WTC11 (cell line): ENCODE results near the gene BRI3BP.

Source experiments
- ETV6 ChIP-seq: sonication (generic); formaldehyde crosslinking; IDR thresholded peaks from 2 replicates; pipeline ENCODE4 v1.8.1; 2022; ENCODE audit warnings: mild to moderate bottlenecking, missing genetic modification reagents
- GRHL2 ChIP-seq: fragments of 250-450 bp; sonication (Bioruptor Pico); IDR thresholded peaks from 2 replicates; pipeline ENCODE4 v1.8.0; 2022; ENCODE audit warnings: mild to moderate bottlenecking, moderate library complexity; ENCODE audit not compliant: insufficient replicate concordance, severe bottlenecking
- NR2C2 ChIP-seq: sonication (generic); formaldehyde crosslinking; IDR thresholded peaks from 2 replicates; pipeline ENCODE4 v1.8.0; 2022; ENCODE audit warnings: mild to moderate bottlenecking, missing genetic modification reagents
- OVOL2 ChIP-seq: fragments of 250-450 bp; sonication (Bioruptor Pico); IDR thresholded peaks from 2 replicates; pipeline ENCODE4 v1.9.0; 2021; ENCODE audit warnings: mild to moderate bottlenecking, borderline replicate concordance
- TF ChIP-seq, protein P1 (sequence below): fragments of 200-600 bp; IDR thresholded peaks from 2 replicates; pipeline ENCODE4 v1.8.0; 2022; ENCODE audit warnings: antibody characterized with exemption
- TF ChIP-seq, protein P2 (sequence below): sonication (generic); formaldehyde crosslinking; IDR thresholded peaks from 2 replicates; pipeline ENCODE4 v1.8.1; 2023; ENCODE audit warnings: mild to moderate bottlenecking, missing genetic modification reagents, moderate library complexity
- TF ChIP-seq, protein P3 (sequence below): fragments of 250-450 bp; sonication (Bioruptor Pico); IDR thresholded peaks from 2 replicates; pipeline ENCODE4 v1.9.0; 2021; ENCODE audit warnings: mild to moderate bottlenecking, borderline replicate concordance
- TF ChIP-seq, protein P4 (sequence below): sonication (generic); formaldehyde crosslinking; IDR thresholded peaks from 2 replicates; pipeline ENCODE4 v1.8.1; 2022; ENCODE audit warnings: low read depth, missing genetic modification reagents, borderline replicate concordance
- TF ChIP-seq, protein P5 (sequence below): fragments of 250-450 bp; sonication (Bioruptor Pico); IDR thresholded peaks from 2 replicates; pipeline ENCODE4 v2.1.2; 2022; ENCODE audit warnings: mild to moderate bottlenecking, moderate library complexity
- TF ChIP-seq, protein P6 (sequence below): sonication (generic); formaldehyde crosslinking; IDR thresholded peaks from 2 replicates; pipeline ENCODE4 v1.8.0; 2022; ENCODE audit warnings: mild to moderate bottlenecking, missing genetic modification reagents
- TF ChIP-seq, protein P7 (sequence below): sonication (generic); formaldehyde crosslinking; conservative IDR thresholded peaks from 2 replicates; pipeline ENCODE4 v1.8.1; 2022; ENCODE audit warnings: mild to moderate bottlenecking, missing genetic modification reagents

DNA sequence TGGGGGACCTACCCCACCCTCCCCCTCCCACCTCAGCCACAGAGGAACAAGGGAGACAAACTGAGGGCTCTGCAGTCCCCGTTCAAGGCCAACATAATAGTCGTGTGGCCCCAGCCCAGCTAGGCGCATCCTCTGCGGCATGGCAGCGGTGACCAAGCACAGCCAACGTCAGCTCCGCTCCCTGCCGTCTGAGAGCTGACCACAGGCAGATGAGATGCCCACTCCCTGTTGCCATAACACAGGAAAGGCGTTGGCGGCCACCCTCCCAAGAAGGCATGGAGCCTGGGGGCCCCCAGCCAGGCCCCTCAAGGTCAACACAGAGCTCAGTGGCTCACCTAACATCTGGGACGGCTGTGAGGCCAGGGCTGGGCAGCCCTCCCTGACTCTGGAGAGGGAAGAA, 46.4 kb upstream of the BRI3BP start:
- TF ChIP-seq, protein P1, sequence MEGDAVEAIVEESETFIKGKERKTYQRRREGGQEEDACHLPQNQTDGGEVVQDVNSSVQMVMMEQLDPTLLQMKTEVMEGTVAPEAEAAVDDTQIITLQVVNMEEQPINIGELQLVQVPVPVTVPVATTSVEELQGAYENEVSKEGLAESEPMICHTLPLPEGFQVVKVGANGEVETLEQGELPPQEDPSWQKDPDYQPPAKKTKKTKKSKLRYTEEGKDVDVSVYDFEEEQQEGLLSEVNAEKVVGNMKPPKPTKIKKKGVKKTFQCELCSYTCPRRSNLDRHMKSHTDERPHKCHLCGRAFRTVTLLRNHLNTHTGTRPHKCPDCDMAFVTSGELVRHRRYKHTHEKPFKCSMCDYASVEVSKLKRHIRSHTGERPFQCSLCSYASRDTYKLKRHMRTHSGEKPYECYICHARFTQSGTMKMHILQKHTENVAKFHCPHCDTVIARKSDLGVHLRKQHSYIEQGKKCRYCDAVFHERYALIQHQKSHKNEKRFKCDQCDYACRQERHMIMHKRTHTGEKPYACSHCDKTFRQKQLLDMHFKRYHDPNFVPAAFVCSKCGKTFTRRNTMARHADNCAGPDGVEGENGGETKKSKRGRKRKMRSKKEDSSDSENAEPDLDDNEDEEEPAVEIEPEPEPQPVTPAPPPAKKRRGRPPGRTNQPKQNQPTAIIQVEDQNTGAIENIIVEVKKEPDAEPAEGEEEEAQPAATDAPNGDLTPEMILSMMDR: no peak
- TF ChIP-seq, protein P2, sequence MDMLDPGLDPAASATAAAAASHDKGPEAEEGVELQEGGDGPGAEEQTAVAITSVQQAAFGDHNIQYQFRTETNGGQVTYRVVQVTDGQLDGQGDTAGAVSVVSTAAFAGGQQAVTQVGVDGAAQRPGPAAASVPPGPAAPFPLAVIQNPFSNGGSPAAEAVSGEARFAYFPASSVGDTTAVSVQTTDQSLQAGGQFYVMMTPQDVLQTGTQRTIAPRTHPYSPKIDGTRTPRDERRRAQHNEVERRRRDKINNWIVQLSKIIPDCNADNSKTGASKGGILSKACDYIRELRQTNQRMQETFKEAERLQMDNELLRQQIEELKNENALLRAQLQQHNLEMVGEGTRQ (CRISPR knock-in tag): no peak
- TF ChIP-seq, protein P3, sequence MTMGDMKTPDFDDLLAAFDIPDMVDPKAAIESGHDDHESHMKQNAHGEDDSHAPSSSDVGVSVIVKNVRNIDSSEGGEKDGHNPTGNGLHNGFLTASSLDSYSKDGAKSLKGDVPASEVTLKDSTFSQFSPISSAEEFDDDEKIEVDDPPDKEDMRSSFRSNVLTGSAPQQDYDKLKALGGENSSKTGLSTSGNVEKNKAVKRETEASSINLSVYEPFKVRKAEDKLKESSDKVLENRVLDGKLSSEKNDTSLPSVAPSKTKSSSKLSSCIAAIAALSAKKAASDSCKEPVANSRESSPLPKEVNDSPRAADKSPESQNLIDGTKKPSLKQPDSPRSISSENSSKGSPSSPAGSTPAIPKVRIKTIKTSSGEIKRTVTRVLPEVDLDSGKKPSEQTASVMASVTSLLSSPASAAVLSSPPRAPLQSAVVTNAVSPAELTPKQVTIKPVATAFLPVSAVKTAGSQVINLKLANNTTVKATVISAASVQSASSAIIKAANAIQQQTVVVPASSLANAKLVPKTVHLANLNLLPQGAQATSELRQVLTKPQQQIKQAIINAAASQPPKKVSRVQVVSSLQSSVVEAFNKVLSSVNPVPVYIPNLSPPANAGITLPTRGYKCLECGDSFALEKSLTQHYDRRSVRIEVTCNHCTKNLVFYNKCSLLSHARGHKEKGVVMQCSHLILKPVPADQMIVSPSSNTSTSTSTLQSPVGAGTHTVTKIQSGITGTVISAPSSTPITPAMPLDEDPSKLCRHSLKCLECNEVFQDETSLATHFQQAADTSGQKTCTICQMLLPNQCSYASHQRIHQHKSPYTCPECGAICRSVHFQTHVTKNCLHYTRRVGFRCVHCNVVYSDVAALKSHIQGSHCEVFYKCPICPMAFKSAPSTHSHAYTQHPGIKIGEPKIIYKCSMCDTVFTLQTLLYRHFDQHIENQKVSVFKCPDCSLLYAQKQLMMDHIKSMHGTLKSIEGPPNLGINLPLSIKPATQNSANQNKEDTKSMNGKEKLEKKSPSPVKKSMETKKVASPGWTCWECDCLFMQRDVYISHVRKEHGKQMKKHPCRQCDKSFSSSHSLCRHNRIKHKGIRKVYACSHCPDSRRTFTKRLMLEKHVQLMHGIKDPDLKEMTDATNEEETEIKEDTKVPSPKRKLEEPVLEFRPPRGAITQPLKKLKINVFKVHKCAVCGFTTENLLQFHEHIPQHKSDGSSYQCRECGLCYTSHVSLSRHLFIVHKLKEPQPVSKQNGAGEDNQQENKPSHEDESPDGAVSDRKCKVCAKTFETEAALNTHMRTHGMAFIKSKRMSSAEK: no peak
- TF ChIP-seq OVOL2 (CRISPR knock-in tag): no peak
- TF ChIP-seq, protein P4, sequence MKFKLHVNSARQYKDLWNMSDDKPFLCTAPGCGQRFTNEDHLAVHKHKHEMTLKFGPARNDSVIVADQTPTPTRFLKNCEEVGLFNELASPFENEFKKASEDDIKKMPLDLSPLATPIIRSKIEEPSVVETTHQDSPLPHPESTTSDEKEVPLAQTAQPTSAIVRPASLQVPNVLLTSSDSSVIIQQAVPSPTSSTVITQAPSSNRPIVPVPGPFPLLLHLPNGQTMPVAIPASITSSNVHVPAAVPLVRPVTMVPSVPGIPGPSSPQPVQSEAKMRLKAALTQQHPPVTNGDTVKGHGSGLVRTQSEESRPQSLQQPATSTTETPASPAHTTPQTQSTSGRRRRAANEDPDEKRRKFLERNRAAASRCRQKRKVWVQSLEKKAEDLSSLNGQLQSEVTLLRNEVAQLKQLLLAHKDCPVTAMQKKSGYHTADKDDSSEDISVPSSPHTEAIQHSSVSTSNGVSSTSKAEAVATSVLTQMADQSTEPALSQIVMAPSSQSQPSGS (CRISPR knock-in tag): no peak
- TF ChIP-seq, protein P5, sequence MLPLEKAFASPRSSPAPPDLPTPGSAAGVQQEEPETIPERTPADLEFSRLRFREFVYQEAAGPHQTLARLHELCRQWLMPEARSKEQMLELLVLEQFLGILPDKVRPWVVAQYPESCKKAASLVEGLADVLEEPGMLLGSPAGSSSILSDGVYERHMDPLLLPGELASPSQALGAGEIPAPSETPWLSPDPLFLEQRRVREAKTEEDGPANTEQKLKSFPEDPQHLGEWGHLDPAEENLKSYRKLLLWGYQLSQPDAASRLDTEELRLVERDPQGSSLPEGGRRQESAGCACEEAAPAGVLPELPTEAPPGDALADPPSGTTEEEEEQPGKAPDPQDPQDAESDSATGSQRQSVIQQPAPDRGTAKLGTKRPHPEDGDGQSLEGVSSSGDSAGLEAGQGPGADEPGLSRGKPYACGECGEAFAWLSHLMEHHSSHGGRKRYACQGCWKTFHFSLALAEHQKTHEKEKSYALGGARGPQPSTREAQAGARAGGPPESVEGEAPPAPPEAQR (CRISPR knock-in tag): no peak
- TF ChIP-seq NR2C2 (CRISPR knock-in tag): no peak
- no peak for TF ChIP-seq ETV6 (CRISPR knock-in tag)
- TF ChIP-seq GRHL2: no peak
- TF ChIP-seq, protein P6, sequence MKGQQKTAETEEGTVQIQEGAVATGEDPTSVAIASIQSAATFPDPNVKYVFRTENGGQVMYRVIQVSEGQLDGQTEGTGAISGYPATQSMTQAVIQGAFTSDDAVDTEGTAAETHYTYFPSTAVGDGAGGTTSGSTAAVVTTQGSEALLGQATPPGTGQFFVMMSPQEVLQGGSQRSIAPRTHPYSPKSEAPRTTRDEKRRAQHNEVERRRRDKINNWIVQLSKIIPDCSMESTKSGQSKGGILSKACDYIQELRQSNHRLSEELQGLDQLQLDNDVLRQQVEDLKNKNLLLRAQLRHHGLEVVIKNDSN: no peak
- TF ChIP-seq, protein P7, sequence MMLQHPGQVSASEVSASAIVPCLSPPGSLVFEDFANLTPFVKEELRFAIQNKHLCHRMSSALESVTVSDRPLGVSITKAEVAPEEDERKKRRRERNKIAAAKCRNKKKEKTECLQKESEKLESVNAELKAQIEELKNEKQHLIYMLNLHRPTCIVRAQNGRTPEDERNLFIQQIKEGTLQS (CRISPR knock-in tag): no peak
